HEK293 (cell line): ENCODE results near the gene KPNA6.

Experiments
- MYNN ChIP-seq: fragments of 450-650 bp; formaldehyde crosslinking; IDR thresholded peaks from 2 replicates; pipeline ENCODE4 v1.5.1; 2016; ENCODE audit warnings: missing biosample characterization, missing genetic modification characterization, borderline replicate concordance
- OSR2 ChIP-seq: fragments of 450-650 bp; formaldehyde crosslinking; IDR thresholded peaks from 2 replicates; pipeline ENCODE4 v1.5.1; 2016; ENCODE audit warnings: missing biosample characterization, missing genetic modification characterization
- PBX3 ChIP-seq: sonication (generic); formaldehyde crosslinking; IDR thresholded peaks from 2 replicates; pipeline ENCODE4 v1.8.1; 2022; ENCODE audit warnings: mild to moderate bottlenecking, moderate library complexity, missing genetic modification reagents
- PRDM10 ChIP-seq: fragments of 450-650 bp; formaldehyde crosslinking; IDR thresholded peaks from 2 replicates; pipeline ENCODE4 v1.5.1; 2016; ENCODE audit warnings: missing biosample characterization, missing genetic modification characterization
- REPIN1 ChIP-seq: fragments of 450-650 bp; formaldehyde crosslinking; IDR thresholded peaks from 2 replicates; pipeline ENCODE4 v1.5.1; 2017; ENCODE audit warnings: missing biosample characterization, missing genetic modification characterization, low read depth
- SCRT2 ChIP-seq: fragments of 450-650 bp; formaldehyde crosslinking; IDR thresholded peaks from 2 replicates; pipeline ENCODE4 v1.5.1; 2016; ENCODE audit warnings: missing biosample characterization, missing genetic modification characterization
- TCF7L2 ChIP-seq: IDR thresholded peaks from 2 replicates; pipeline ENCODE4 v1.6.1; 2011; ENCODE audit warnings: low read depth, mild to moderate bottlenecking, inconsistent platforms, low read length, moderate library complexity, borderline replicate concordance
- TSHZ1 ChIP-seq: fragments of 450-650 bp; formaldehyde crosslinking; IDR thresholded peaks from 2 replicates; pipeline ENCODE4 v1.5.1; 2016; ENCODE audit warnings: missing biosample characterization, missing genetic modification characterization, borderline replicate concordance
- WT1 ChIP-seq: fragments of 450-650 bp; formaldehyde crosslinking; IDR thresholded peaks from 2 replicates; pipeline ENCODE4 v1.5.1; 2016; ENCODE audit warnings: missing biosample characterization, missing genetic modification characterization
- ZBTB8A ChIP-seq: fragments of 450-650 bp; formaldehyde crosslinking; IDR thresholded peaks from 2 replicates; pipeline ENCODE4 v1.5.1; 2016; ENCODE audit warnings: missing biosample characterization, missing genetic modification characterization
- ZIC2 ChIP-seq: fragments of 450-650 bp; formaldehyde crosslinking; IDR thresholded peaks from 2 replicates; pipeline ENCODE4 v1.5.1; 2016; ENCODE audit warnings: missing biosample characterization, missing genetic modification characterization
- ZNF16 ChIP-seq: fragments of 450-650 bp; formaldehyde crosslinking; IDR thresholded peaks from 2 replicates; pipeline ENCODE4 v1.5.1; 2016; ENCODE audit warnings: low read depth, missing biosample characterization, missing genetic modification characterization
- ZNF24 ChIP-seq: fragments of 450-650 bp; formaldehyde crosslinking; IDR thresholded peaks from 2 replicates; pipeline ENCODE4 v1.5.1; 2016; ENCODE audit warnings: missing biosample characterization, missing genetic modification characterization
- ZNF280D ChIP-seq: fragments of 450-650 bp; formaldehyde crosslinking; IDR thresholded peaks from 2 replicates; pipeline ENCODE4 v1.5.1; 2016; ENCODE audit warnings: missing biosample characterization, missing genetic modification characterization
- ZNF302 ChIP-seq: fragments of 450-650 bp; formaldehyde crosslinking; IDR thresholded peaks from 2 replicates; pipeline ENCODE4 v1.5.1; 2016; ENCODE audit warnings: missing biosample characterization, missing genetic modification characterization, low read depth
- ZNF341 ChIP-seq: fragments of 450-650 bp; formaldehyde crosslinking; IDR thresholded peaks from 2 replicates; pipeline ENCODE4; 2016; ENCODE audit warnings: low read depth, missing biosample characterization, missing genetic modification characterization
- ZNF350 ChIP-seq: fragments of 450-650 bp; formaldehyde crosslinking; IDR thresholded peaks from 2 replicates; pipeline ENCODE4 v1.5.0; 2017; ENCODE audit warnings: missing biosample characterization, mild to moderate bottlenecking, missing genetic modification characterization
- ZNF391 ChIP-seq: fragments of 450-650 bp; formaldehyde crosslinking; IDR thresholded peaks from 2 replicates; pipeline ENCODE4 v1.5.1; 2016; ENCODE audit warnings: low read depth, missing biosample characterization, missing genetic modification characterization, borderline replicate concordance
- ZNF398 ChIP-seq: fragments of 450-650 bp; formaldehyde crosslinking; IDR thresholded peaks from 2 replicates; pipeline ENCODE4 v1.5.1; 2017; ENCODE audit warnings: missing biosample characterization, missing genetic modification characterization
- ZNF423 ChIP-seq: fragments of 450-650 bp; formaldehyde crosslinking; IDR thresholded peaks from 2 replicates; pipeline ENCODE4 v1.5.1; 2016; ENCODE audit warnings: missing biosample characterization, missing genetic modification characterization
- ZNF426 ChIP-seq: fragments of 450-650 bp; formaldehyde crosslinking; IDR thresholded peaks from 2 replicates; pipeline ENCODE4 v1.5.1; 2017; ENCODE audit warnings: missing biosample characterization, missing genetic modification characterization, mild to moderate bottlenecking, inconsistent platforms, moderate library complexity
- ZNF529 ChIP-seq: fragments of 450-650 bp; formaldehyde crosslinking; IDR thresholded peaks from 2 replicates; pipeline ENCODE4 v1.5.1; 2017; ENCODE audit warnings: missing genetic modification characterization, missing biosample characterization; ENCODE audit not compliant: insufficient replicate concordance
- ZNF660 ChIP-seq: fragments of 450-650 bp; IDR thresholded peaks from 2 replicates; pipeline ENCODE4 v1.5.1; 2018; ENCODE audit warnings: missing biosample characterization, mild to moderate bottlenecking, missing genetic modification characterization
- ZNF76 ChIP-seq: fragments of 450-650 bp; formaldehyde crosslinking; IDR thresholded peaks from 2 replicates; pipeline ENCODE4; 2016; ENCODE audit warnings: low read depth, missing biosample characterization, missing genetic modification characterization, borderline replicate concordance
- ZNF777 ChIP-seq: fragments of 450-650 bp; formaldehyde crosslinking; IDR thresholded peaks from 2 replicates; pipeline ENCODE4 v1.5.1; 2017; ENCODE audit warnings: missing biosample characterization, missing genetic modification characterization, borderline replicate concordance
- ZXDB ChIP-seq: fragments of 450-650 bp; formaldehyde crosslinking; IDR thresholded peaks from 2 replicates; pipeline ENCODE4 v1.5.1; 2016; ENCODE audit warnings: missing biosample characterization, missing genetic modification characterization

Gene KPNA6

GRCh38 chr1:32180186-32181060 lies 72.6 kb downstream of the KPNA6 start (continued):
- no peak for TF ChIP-seq TSHZ1 (tag by site-specific recombination)
- no peak for TF ChIP-seq MYNN (tag by site-specific recombination)
- no peak for TF ChIP-seq PRDM10 (tag by site-specific recombination)
- no peak for TF ChIP-seq ZNF16 (tag by site-specific recombination)
- no peak for TF ChIP-seq ZNF280D (tag by site-specific recombination)
- TF ChIP-seq ZNF350 = no peak
- no peak for TF ChIP-seq ZNF426
- no peak for TF ChIP-seq ZNF76 (tag by site-specific recombination)
- no peak for TF ChIP-seq ZNF302
- no peak for TF ChIP-seq ZNF777
- TF ChIP-seq ZNF341 (tag by site-specific recombination) = peak; percentile 30; the same call in 1 of the 2 replicates
- TF ChIP-seq ZNF660 (tag by site-specific recombination) = no peak
- no peak for TF ChIP-seq ZNF24
- no peak for TF ChIP-seq PBX3 (CRISPR knock-in tag)
- no peak for TF ChIP-seq ZXDB (tag by site-specific recombination)
- no peak for TF ChIP-seq REPIN1 (tag by site-specific recombination)
- TF ChIP-seq ZNF529 (tag by site-specific recombination) = no peak
- TF ChIP-seq WT1 (tag by site-specific recombination) = no peak
- no peak for TF ChIP-seq ZBTB8A (tag by site-specific recombination)
- TF ChIP-seq ZNF398 = no peak
- TF ChIP-seq ZIC2 (tag by site-specific recombination) = no peak
- peak; percentile 66 for TF ChIP-seq OSR2
- TF ChIP-seq ZNF391 (tag by site-specific recombination) = no peak
- no peak for TF ChIP-seq ZNF423
- no peak for TF ChIP-seq TCF7L2
- no peak for TF ChIP-seq SCRT2
